SK-N-MC (cell line): ENCODE results near the gene HAUS8.

Experiments used
- EZH2 ChIP-seq: fragments of 200-600 bp; sonication (generic); IDR thresholded peaks from one replicate; pipeline ENCODE4 v1.6.1; 2017; ENCODE audit warnings: antibody characterized with exemption
- POLR2AphosphoS5 ChIP-seq: IDR thresholded peaks from 2 replicates; pipeline ENCODE4 v1.6.1; 2012; ENCODE audit warnings: mild to moderate bottlenecking, low read depth, low read length, borderline replicate concordance

GRCh38 chr19:17070912-17071311 is 4.3 kb downstream of the HAUS8 start:
- TF ChIP-seq EZH2 = no peak
- no peak for TF ChIP-seq POLR2AphosphoS5
